PC-3 (cell line): ENCODE measurements around the gene GPX6.

Experiments
- EZH2 ChIP-seq: fragments of 300-600 bp; sonication (generic); IDR thresholded peaks from one replicate; pipeline ENCODE4 v1.6.1; 2017; ENCODE audit warnings: antibody characterized with exemption, mild to moderate bottlenecking, low read length; ENCODE audit not compliant: unreplicated experiment
- EZH2phosphoT487 ChIP-seq: fragments of 300-600 bp; sonication (generic); IDR thresholded peaks from 2 replicates; pipeline ENCODE4 v1.6.1; 2018; ENCODE audit warnings: mild to moderate bottlenecking, antibody characterized with exemption, low read length, borderline replicate concordance

GRCh38 chr6:28553384-28553985 is 37.9 kb upstream of the GPX6 start:
- TF ChIP-seq EZH2phosphoT487 (no peak), EZH2 (no peak)
